GM12872 (cell line): ENCODE measurements around the gene PDIA5.

ENCODE experiments used
- CTCF ChIP-seq: IDR thresholded peaks from 3 replicates; pipeline ENCODE4 v1.5.1; 2011; ENCODE audit warnings: low read depth, mild to moderate bottlenecking, low read length, moderate library complexity; ENCODE audit not compliant: insufficient read depth

Gene PDIA5

GRCh38 chr3:123130079-123130750, 63.4 kb downstream of the PDIA5 start:
- no peak for TF ChIP-seq CTCF

- no peak for TF ChIP-seq CTCF
Measured at GRCh38 chr3:123134671-123135070, 67.8 kb downstream of the PDIA5 start.

GRCh38 chr3:123137001-123137400, 70.2 kb downstream of the PDIA5 start:
- no peak for TF ChIP-seq CTCF

GRCh38 chr3:123138839-123139444, 72.1 kb downstream of the PDIA5 start:
- TF ChIP-seq CTCF = no peak

- TF ChIP-seq CTCF = no peak
Measured at GRCh38 chr3:123139522-123139921, 72.7 kb downstream of the PDIA5 start.

GRCh38 chr3:123140550-123140949, 73.7 kb downstream of the PDIA5 start:
- no peak for TF ChIP-seq CTCF

GRCh38 chr3:123141276-123141675, 74.5 kb downstream of the PDIA5 start:
- TF ChIP-seq CTCF = no peak
